Keratinocyte (primary cell): ENCODE results near the gene ITGB4. TPM values are rescaled to one million over a fixed set of nuclear protein-coding genes. Genes with fewer than 3 reads are reported as not detected.
A peak's percentile ranks its signal among the peaks of the same experiment; 100 is the strongest.

ENCODE experiments used
- DNase-seq: peaks from one replicate; pipeline ENCODE4 v3.0.0-alpha.2; 2011; ENCODE audit warnings: low read depth, missing footprints, low spot score
- FAIRE-seq: peaks from 2 replicates; lab custom pipeline; 2011; peaks lifted over from hg19 to GRCh38; lab: Jason Lieb, UNC
- H2AFZ ChIP-seq: 2 replicates; pipeline ENCODE4 v1.6.0; 2012; ENCODE audit warnings: low read length, control low read depth, inconsistent platforms; ENCODE audit not compliant: control insufficient read depth
- H3K27ac ChIP-seq: 2 replicates; pipeline ENCODE4 v1.5.1; 2011; ENCODE audit warnings: low read length; ENCODE audit not compliant: control insufficient read depth, insufficient read depth
- H3K27me3 ChIP-seq: 3 replicates; pipeline ENCODE4 v1.6.0; 2011; ENCODE audit warnings: low read length; ENCODE audit not compliant: control insufficient read depth, insufficient read depth; ENCODE audit errors: extremely low read depth
- H3K36me3 ChIP-seq, 2 experiments: 2 replicates in 1 of 2; 3 replicates in 1 of 2; pipeline ENCODE4 v1.5.1; 2011; ENCODE audit warnings: low read length in 2 of 2, mild to moderate bottlenecking in 1 of 2; ENCODE audit not compliant: control insufficient read depth in 2 of 2, insufficient read depth in 2 of 2; ENCODE audit errors: extremely low read depth in 1 of 2
- H3K4me1 ChIP-seq: 3 replicates; pipeline ENCODE4 v1.5.1; 2011; ENCODE audit warnings: low read length; ENCODE audit not compliant: control insufficient read depth, insufficient read depth; ENCODE audit errors: extremely low read depth
- H3K4me2 ChIP-seq: 3 replicates; pipeline ENCODE4 v1.6.0; 2011; ENCODE audit warnings: low read depth, low read length; ENCODE audit not compliant: control insufficient read depth, insufficient read depth; ENCODE audit errors: extremely low read depth
- H3K4me3 ChIP-seq, 3 experiments: fragments of 200-600 bp in 1 of 3; sonication (generic) in 1 of 3; 2 replicates in 2 of 3; 3 replicates in 1 of 3; pipeline ENCODE4 v1.5.1; 2011 to 2016; ENCODE audit warnings: low read length in 3 of 3, mild to moderate bottlenecking in 3 of 3, control low read depth in 2 of 3, inconsistent platforms in 1 of 3, low read depth in 1 of 3, mixed read lengths in 1 of 3, mixed run types in 1 of 3, moderate library complexity in 1 of 3; ENCODE audit not compliant: control insufficient read depth in 2 of 3, insufficient read depth in 2 of 3; ENCODE audit errors: extremely low read depth in 1 of 3
- H3K79me2 ChIP-seq: 2 replicates; pipeline ENCODE4 v1.6.0; 2012; ENCODE audit warnings: low read length; ENCODE audit not compliant: control insufficient read depth, insufficient read depth
- H3K9ac ChIP-seq: 3 replicates; pipeline ENCODE4 v1.6.0; 2011; ENCODE audit warnings: low read length; ENCODE audit not compliant: control insufficient read depth, insufficient read depth; ENCODE audit errors: extremely low read depth
- H3K9me1 ChIP-seq: 3 replicates; pipeline ENCODE4 v1.6.0; 2011; ENCODE audit warnings: low read length; ENCODE audit not compliant: control insufficient read depth, insufficient read depth; ENCODE audit errors: extremely low read depth
- H3K9me3 ChIP-seq: 2 replicates; pipeline ENCODE4 v1.5.1; 2012; ENCODE audit warnings: low read depth, low read length; ENCODE audit not compliant: control insufficient read depth
- H4K20me1 ChIP-seq: 3 replicates; pipeline ENCODE4 v1.6.0; 2011; ENCODE audit warnings: low read length; ENCODE audit not compliant: control insufficient read depth, insufficient read depth; ENCODE audit errors: extremely low read depth
- EZH2 ChIP-seq: IDR thresholded peaks from one replicate; pipeline ENCODE4 v1.6.1; 2012; ENCODE audit warnings: inconsistent platforms, mild to moderate bottlenecking, low read length, moderate library complexity
- dilution Hi-C: fragments of 300-500 bp; cut with MboI; formaldehyde crosslinking; loops from one replicate; pipeline ENCODE4 v1.7.0; 2020; ENCODE audit warnings: low sequenced_read_pairs; ENCODE audit not compliant: extremely low pct_ligation_motif_present
- polyA plus RNA-seq, 5 experiments: library from polyadenylated mRNA; depleted of rRNA in 3 of 5; stranded (reverse) in 3 of 5; stranded (forward) in 1 of 5; unstranded in 1 of 5; fragments of >200 nt; gene quantifications; 1 replicate in 1 of 5; 2 replicates in 3 of 5; 3 replicates in 1 of 5; pipeline versions ENCODE4 v1.2.1 to v1.2.3, GENCODE V29; 2011 to 2012; ENCODE audit warnings: missing spikeins in 2 of 5, low read depth in 1 of 5, low replicate concordance in 1 of 5
- TF ChIP-seq, protein P1 (sequence below), 3 experiments: IDR thresholded peaks in 1 of 3; conservative IDR thresholded peaks in 1 of 3; optimal IDR thresholded peaks in 1 of 3; 2 replicates in 2 of 3; 3 replicates in 1 of 3; pipeline versions ENCODE3 to v1.5.1; 2011; ENCODE audit warnings: low read length in 3 of 3, mild to moderate bottlenecking in 3 of 3, moderate library complexity in 2 of 3, control low read depth in 1 of 3, inconsistent platforms in 1 of 3; ENCODE audit not compliant: insufficient read depth in 2 of 3; ENCODE audit errors: extremely low read depth in 1 of 3

The ITGB4 gene
- polyA plus RNA-seq, 1 donor (not counting 4 experiments of a cell fraction or from before 2014, with no cell fraction given): 761 TPM

DNA sequence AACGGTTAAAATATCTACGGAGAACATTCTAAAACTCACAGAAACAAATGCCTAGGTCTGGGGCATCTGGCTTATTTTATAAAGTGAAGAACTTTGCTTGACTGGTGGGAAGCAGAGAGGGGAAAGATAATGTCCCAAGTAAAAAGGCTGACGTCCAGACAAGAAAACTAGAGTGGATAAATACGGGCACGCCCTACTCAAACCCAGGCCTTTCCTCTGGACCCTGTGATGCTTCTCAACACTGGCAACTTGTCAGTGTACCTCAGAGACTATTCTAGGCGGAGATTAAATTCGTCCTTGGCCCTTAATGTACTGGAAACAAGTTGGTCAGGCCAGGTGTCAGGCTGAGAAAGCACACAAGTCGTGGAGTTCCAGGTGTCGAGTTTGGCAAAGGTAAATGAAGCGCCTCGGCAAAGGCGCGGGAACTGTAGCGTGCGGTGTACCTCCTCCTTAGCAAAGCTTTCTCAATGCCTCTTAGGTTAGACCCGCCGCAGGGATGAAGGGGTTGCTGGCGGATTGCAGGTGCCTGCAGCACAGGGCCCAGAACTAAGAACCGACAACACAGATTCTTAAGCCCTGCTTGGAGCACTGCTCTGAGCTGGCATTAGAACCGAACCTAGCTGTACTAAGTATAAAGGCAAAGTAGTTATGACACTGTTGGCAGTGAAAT lies 62.7 kb downstream of the ITGB4 start:
- Histone ChIP-seq H3K4me2 (peak overlapping the region; percentile 98), H3K4me1 (peaks cover 39% of the 10 kb centered on the region), H3K79me2 (peaks cover 10% of the 10 kb centered on the region), H3K27ac (peak overlapping the region; percentile 95), H4K20me1 (peaks cover 1% of the 10 kb centered on the region), H3K36me3 (no peaks in the 10 kb centered on the region), H2AFZ (peak overlapping the region; percentile 32), H3K4me3 (peak overlapping the region; percentile 57 to 72 (median 68)), H3K9ac (peak overlapping the region; percentile 91), H3K9me3 (no peaks in the 10 kb centered on the region), H3K9me1 (no peaks in the 10 kb centered on the region), H3K27me3 (no peaks in the 10 kb centered on the region)
- DNase-seq: no peak
- TF ChIP-seq, protein P1, sequence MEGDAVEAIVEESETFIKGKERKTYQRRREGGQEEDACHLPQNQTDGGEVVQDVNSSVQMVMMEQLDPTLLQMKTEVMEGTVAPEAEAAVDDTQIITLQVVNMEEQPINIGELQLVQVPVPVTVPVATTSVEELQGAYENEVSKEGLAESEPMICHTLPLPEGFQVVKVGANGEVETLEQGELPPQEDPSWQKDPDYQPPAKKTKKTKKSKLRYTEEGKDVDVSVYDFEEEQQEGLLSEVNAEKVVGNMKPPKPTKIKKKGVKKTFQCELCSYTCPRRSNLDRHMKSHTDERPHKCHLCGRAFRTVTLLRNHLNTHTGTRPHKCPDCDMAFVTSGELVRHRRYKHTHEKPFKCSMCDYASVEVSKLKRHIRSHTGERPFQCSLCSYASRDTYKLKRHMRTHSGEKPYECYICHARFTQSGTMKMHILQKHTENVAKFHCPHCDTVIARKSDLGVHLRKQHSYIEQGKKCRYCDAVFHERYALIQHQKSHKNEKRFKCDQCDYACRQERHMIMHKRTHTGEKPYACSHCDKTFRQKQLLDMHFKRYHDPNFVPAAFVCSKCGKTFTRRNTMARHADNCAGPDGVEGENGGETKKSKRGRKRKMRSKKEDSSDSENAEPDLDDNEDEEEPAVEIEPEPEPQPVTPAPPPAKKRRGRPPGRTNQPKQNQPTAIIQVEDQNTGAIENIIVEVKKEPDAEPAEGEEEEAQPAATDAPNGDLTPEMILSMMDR (optimal IDR thresholded peaks at IDR 0.05 in 1 of 3, IDR thresholded peaks at IDR 0.05 in 1 of 3, conservative IDR thresholded peaks at IDR 0.05 in 1 of 3; ENCODE audit: extremely low read depth in 1 of 3, insufficient read depth in 2 of 3, low read length in 3 of 3): no peak
- TF ChIP-seq EZH2: no peak
- dilution Hi-C loops: no loop called here
- no peak for FAIRE-seq

GRCh38 chr17:75784473-75785015 lies 63.3 kb downstream of the ITGB4 start, which contains the start of gene UNK:
UNK (plus strand) TSS chr17:75784806; CDS start chr17:75784881, 75 bp downstream.
- Histone ChIP-seq H3K27me3 (no peaks in the 10 kb centered on the region), H2AFZ (peak within 1 kb of the TSS; percentile 54), H3K36me3 (no peaks in the 10 kb centered on the region), H3K4me1 (peaks cover 39% of the 10 kb centered on the region), H3K79me2 (peaks cover 10% of the 10 kb centered on the region), H3K4me2 (peak within 1 kb of the TSS; percentile 98), H3K4me3 (peak within 1 kb of the TSS; percentile 57 to 72 (median 68)), H3K9me1 (no peaks in the 10 kb centered on the region), H4K20me1 (no peaks in the 10 kb centered on the region), H3K9ac (peak within 1 kb of the TSS; percentile 91), H3K27ac (peak within 1 kb of the TSS; percentile 95), H3K9me3 (no peaks in the 10 kb centered on the region)
- dilution Hi-C loops: no loop called here
- peak; percentile 96 for DNase-seq
- TF ChIP-seq, protein P1 (optimal IDR thresholded peaks at IDR 0.05 in 1 of 3, IDR thresholded peaks at IDR 0.05 in 1 of 3, conservative IDR thresholded peaks at IDR 0.05 in 1 of 3; ENCODE audit: extremely low read depth in 1 of 3, insufficient read depth in 2 of 3, low read length in 3 of 3): no peak
- no peak for TF ChIP-seq EZH2
- peak; percentile 20 for FAIRE-seq
